GM04504 (cell line): ENCODE results near the gene BTRC.
"Not testable (repeated sequence)": the region's sequence is repeated elsewhere in the genome, so short reads cannot be mapped to it uniquely, and the experiment has no call there.

Experiments
- DNase-seq: peaks from one replicate; pipeline ENCODE4 v3.0.0-alpha.2; 2012; ENCODE audit warnings: low read depth

BTRC gene

GRCh38 chr10:101351017-101351416 is 2.9 kb upstream of the BTRC start:
- DNase-seq, result no peak

- no peak for DNase-seq
These were observed 2.5 kb upstream of the BTRC start for GRCh38 chr10:101351477-101351876.

- not testable (repeated sequence) for DNase-seq
These were observed 1.1 kb upstream of the BTRC start for GRCh38 chr10:101352857-101353256.

GRCh38 chr10:101354328-101355071 is 535 bp downstream of the BTRC start:
- DNase-seq, result peak; percentile 24

GRCh38 chr10:101355072-101355706 is 1.2 kb downstream of the BTRC start:
- no peak for DNase-seq

GRCh38 chr10:101356132-101356531 is 2.2 kb downstream of the BTRC start:
- DNase-seq, result no peak

GRCh38 chr10:101357958-101358357 is 4.0 kb downstream of the BTRC start:
- DNase-seq, result no peak

GRCh38 chr10:101358706-101359300 is 4.8 kb downstream of the BTRC start:
- DNase-seq, result no peak

GRCh38 chr10:101360090-101360489 is 6.1 kb downstream of the BTRC start:
- not testable (repeated sequence) for DNase-seq

GRCh38 chr10:101360841-101361240 is 6.9 kb downstream of the BTRC start:
- not testable (repeated sequence) for DNase-seq

GRCh38 chr10:101363850-101364400 is 10.0 kb downstream of the BTRC start:
- no peak for DNase-seq

GRCh38 chr10:101364721-101365120 is 10.8 kb downstream of the BTRC start:
- DNase-seq, result no peak

- no peak for DNase-seq
These were observed 13.8 kb downstream of the BTRC start for GRCh38 chr10:101367569-101368453.

GRCh38 chr10:101373063-101373462 is 19.1 kb downstream of the BTRC start:
- no peak for DNase-seq

- DNase-seq, result not testable (repeated sequence)
These were observed 20.0 kb downstream of the BTRC start for GRCh38 chr10:101373993-101374392.

GRCh38 chr10:101375076-101375475 is 21.1 kb downstream of the BTRC start:
- DNase-seq, result no peak

GRCh38 chr10:101379663-101380352 is 25.8 kb downstream of the BTRC start:
- no peak for DNase-seq

- no peak for DNase-seq
These were observed 26.5 kb downstream of the BTRC start for GRCh38 chr10:101380353-101381017.

GRCh38 chr10:101385866-101386658 is 32.1 kb downstream of the BTRC start:
- DNase-seq, result no peak
